ENCODE results near the gene TTL.

The TTL gene

GRCh38 chr2:112588611-112589045 is 106.7 kb downstream of the TTL start:
- Histone ChIP-seq H3K9ac (ENCODE audit: low read length) (no peak overlapping the region), H3K36me3 (ENCODE audit: insufficient read depth, low read length) (peaks cover 13% of the 10 kb centered on the region), H3K27ac (ENCODE audit: low read depth, low read length) (no peak overlapping the region), H3K4me3 (ENCODE audit: low read depth in 1 of 2, low read length in 2 of 2) (no peak overlapping the region), H3K27me3 (ENCODE audit: control insufficient read depth in 1 of 2, insufficient read depth in 2 of 2, low read length in 2 of 2) (no peaks in the 10 kb centered on the region), H3K9me3 (ENCODE audit: low read length) (no peaks in the 10 kb centered on the region), H3K4me1 (ENCODE audit: insufficient read depth, low read length) (peaks cover 13% of the 10 kb centered on the region)
